Measurements from ENCODE around the gene ICAM5. TPM values are rescaled to one million over a fixed set of nuclear protein-coding genes. Genes with fewer than 3 reads are reported as not detected.
"Not testable (repeated sequence)": the region's sequence is repeated elsewhere in the genome, so short reads cannot be mapped to it uniquely, and the experiment has no call there.

ICAM5 gene, protein sequence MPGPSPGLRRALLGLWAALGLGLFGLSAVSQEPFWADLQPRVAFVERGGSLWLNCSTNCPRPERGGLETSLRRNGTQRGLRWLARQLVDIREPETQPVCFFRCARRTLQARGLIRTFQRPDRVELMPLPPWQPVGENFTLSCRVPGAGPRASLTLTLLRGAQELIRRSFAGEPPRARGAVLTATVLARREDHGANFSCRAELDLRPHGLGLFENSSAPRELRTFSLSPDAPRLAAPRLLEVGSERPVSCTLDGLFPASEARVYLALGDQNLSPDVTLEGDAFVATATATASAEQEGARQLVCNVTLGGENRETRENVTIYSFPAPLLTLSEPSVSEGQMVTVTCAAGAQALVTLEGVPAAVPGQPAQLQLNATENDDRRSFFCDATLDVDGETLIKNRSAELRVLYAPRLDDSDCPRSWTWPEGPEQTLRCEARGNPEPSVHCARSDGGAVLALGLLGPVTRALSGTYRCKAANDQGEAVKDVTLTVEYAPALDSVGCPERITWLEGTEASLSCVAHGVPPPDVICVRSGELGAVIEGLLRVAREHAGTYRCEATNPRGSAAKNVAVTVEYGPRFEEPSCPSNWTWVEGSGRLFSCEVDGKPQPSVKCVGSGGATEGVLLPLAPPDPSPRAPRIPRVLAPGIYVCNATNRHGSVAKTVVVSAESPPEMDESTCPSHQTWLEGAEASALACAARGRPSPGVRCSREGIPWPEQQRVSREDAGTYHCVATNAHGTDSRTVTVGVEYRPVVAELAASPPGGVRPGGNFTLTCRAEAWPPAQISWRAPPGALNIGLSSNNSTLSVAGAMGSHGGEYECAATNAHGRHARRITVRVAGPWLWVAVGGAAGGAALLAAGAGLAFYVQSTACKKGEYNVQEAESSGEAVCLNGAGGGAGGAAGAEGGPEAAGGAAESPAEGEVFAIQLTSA
- total RNA-seq = 0.10 TPM

- DNase-seq = no peak
Observed at GRCh38 chr19:10289836-10290356, at the start of gene ICAM5. Gene ICAM5, plus strand, starts transcription at chr19:10289952. Its CDS starts 92 bp downstream, at chr19:10290044.

DNA sequence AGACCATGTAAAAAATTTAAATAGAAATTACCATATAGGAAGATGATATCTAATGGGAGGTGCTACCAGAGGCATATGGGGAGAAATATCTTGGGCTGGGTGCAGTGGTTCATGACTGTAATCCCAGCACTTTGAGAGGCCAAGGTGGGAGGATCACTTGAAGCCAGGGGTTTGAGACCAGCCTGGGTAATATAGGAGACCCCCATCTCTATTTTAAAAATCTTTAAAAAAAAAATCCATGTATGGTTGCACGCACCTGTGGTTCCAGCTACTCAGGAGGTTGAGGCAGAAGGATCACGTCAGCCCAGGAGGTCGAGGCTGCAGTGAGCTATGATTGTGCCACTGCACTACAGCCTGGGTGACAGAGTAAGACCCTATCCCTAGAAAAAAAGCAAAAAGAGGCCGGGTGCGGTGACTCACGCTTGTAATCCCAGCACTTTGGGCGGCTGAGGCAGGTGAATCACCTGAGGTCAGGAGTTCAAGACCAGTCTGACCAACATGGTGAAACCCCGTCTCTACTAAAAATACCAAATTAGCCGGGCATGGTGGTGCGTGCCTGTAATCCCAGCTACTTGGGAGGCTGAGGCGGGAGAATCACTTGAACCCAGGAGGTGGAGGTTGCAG, 47.8 kb upstream of the ICAM5 start:
- not testable (repeated sequence) for DNase-seq

DNA sequence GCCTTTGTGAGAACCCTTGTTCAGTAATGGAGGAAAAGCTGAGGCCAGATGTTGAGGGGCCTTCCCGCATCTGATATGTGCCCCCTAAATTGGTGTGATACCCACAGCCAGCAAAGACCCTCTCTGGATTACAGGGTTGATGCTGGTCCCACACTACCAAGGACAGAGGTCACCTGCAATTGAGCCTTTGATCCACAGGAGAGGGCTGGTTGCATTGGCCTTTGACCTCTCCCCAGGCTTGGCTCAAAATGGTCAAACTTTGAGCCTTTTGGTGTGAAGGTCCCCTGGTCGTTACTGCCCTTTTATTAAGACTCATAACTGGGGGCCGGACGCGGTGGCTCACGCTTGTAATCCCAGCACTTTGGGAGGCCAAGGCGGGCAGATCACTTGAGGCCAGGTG, 46.1 kb upstream of the ICAM5 start:
- no peak for DNase-seq

GRCh38 chr19:10245189-10245939, 44.4 kb upstream of the ICAM5 start:
- DNase-seq = no peak

GRCh38 chr19:10246511-10246910, 43.2 kb upstream of the ICAM5 start:
- no peak for DNase-seq

DNA sequence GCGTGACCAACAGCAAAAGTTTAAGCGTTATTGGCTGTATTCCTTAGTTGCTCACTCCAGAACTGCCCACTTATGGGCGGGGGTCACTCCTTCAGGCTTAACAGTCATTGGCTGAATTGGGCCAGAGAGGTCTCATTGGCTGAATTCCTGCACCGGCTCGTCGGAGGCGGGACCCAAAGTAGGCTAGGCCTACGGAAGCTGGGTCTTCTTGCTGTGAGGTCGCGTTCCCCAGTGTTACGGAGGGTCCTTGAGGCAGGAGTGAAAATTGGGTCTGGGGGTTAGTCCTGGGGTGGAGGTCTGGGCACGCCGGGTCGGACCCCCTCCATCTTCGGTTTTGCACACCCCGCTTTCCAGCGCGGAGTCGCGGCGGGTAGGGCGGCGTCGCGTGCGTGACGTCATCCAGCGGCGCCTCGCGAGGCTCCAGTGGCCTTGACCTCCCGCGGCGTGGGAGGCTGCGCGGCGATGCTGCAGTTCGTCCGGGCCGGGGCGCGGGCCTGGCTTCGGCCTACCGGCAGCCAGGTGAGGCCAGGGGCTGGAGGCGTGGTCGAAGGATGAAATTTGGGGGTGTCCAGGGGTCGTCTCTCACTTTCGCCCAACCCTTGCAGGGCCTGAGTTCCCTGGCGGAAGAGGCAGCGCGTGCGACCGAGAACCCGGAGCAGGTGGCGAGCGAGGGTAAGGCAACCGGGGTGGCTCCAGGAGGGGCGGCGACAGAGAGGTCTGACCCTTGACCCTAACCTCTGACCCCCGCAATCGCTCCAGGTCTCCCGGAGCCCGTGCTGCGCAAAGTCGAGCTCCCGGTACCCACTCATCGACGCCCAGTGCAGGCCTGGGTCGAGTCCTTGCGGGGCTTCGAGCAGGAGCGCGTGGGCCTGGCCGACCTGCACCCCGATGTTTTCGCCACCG, 37.7 kb upstream of the ICAM5 start, which contains the start of gene MRPL4:
Gene MRPL4, plus strand, starts transcription at position 423 of the 903 bp plus-strand sequence. Its CDS starts 40 bp downstream, at position 463.
- DNase-seq = peak; percentile 99

DNA sequence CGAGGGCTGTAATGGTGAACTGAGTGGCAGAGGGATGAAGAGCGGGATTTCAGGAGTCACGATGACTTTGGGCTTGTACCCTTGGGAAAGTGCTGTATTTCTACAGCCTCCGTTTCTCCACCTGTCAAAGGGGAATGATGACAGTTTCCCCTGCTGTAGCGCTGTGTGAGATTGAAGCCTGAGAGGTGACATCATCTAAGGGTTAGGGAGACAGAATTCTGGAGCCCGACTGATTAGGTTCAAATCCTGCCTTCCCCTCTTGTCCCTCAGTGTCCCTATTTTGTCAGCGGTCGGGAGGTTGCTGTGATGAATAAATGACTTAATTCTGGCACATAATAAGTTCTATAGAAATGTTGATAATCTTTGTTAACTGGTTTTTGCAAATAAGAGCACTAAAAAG, 37.0 kb upstream of the ICAM5 start:
- no peak for DNase-seq

DNA sequence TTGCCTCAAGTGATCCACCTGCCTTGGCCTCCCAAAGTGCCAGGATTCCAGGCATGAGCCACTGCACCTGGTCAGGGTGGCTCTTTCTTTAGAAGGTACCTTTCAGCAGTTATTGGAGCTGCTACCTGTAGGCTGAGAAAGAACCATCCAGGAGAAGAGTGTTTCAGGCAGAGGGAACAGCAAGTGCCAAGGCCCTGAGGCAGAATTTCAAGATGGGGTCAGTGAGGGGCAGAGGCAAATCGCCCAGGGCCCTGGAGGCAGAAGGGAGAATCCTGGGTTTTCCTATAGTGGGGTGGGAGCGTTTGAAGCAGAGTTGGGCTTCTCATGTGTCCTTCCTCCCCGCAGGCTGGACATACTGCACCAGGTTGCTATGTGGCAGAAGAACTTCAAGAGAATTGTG, 35.5 kb upstream of the ICAM5 start:
- no peak for DNase-seq

- no peak for DNase-seq
Observed at GRCh38 chr19:10255358-10255757, 34.4 kb upstream of the ICAM5 start.

GRCh38 chr19:10256551-10256950, 33.2 kb upstream of the ICAM5 start:
- DNase-seq = no peak

- no peak for DNase-seq
Observed at GRCh38 chr19:10256970-10257615, 32.7 kb upstream of the ICAM5 start.

- DNase-seq = no peak
Observed at GRCh38 chr19:10258080-10258710, 31.6 kb upstream of the ICAM5 start.

GRCh38 chr19:10259162-10259905, 30.4 kb upstream of the ICAM5 start:
- peak; percentile 21 for DNase-seq

DNA sequence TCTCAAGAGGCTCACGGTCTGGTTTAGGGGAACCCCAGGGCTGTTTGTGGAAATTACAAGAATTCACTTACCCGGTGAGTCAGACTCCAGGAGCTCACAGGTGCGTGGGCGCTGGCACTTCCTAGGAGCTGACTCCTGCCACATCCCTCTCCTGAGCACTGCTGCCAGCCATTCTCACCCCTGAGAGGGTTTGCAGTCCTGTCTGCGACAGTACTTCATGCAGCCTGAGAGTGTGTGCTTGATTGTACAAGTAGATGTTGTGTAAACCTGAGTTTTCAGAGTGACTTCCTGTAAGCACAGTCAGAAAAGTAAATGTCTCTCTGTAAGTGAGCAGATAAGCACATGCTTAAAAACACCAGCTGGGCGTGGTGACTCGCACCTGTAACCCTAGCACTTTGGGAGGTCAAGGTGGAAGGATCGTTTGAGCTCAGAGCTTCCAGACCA, 29.6 kb upstream of the ICAM5 start:
- DNase-seq = no peak

- DNase-seq = no peak
Observed at GRCh38 chr19:10262771-10263170, 27.0 kb upstream of the ICAM5 start.

DNA sequence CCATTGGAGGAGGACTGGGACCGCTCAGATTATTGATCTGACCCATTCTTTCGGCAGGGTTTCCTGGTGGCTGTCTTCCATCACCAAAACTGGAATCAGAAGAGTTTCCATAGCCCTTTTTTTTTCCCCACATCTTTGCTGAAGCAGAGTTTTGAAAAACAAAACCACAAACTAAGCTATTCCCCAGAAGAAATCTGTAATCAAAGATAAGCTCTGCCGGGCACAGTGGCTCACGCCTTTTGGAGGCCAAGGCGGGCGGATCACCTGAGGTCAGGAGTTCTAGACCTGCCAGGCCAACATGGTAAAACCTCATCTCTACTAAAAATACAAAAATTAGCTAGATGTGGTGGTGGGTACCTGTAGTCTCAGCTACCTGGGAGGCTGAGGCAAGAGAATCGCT, 23.0 kb upstream of the ICAM5 start:
- no peak for DNase-seq

- DNase-seq = no peak
Observed at GRCh38 chr19:10268071-10268470, 21.7 kb upstream of the ICAM5 start.

- DNase-seq = peak; percentile 70
Observed at GRCh38 chr19:10269333-10270179, 20.2 kb upstream of the ICAM5 start.

Data from skin of body (tissue), 2 donors.